Endothelial cell of umbilical vein (primary cell): ENCODE results near the gene LAG3. TPM values are rescaled to one million over a fixed set of nuclear protein-coding genes. Genes with fewer than 3 reads are reported as not detected.

ENCODE experiments used
- BruUV-seq: library from RNA; stranded (reverse); fragments of 400-500 nt; replicated peaks from 2 replicates; lab custom pipeline; 2021; lab: Mats Ljungman, UMichigan
- CTCF ChIA-PET: fragments of 300-600, 350-600 bp; sonication (Branson Sonifier 250); formaldehyde crosslinking; loops from one replicate; lab custom pipeline; 2021; ENCODE audit warnings: antibody characterized with exemption, inconsistent platforms; lab: Charles Lee
- POLR2A ChIA-PET: fragments of 300-600, 350-600 bp; sonication (Branson Sonifier 250); formaldehyde crosslinking; loops from one replicate; lab custom pipeline; 2021; ENCODE audit warnings: antibody characterized with exemption, inconsistent platforms; lab: Charles Lee
- DNase-seq: peaks from one replicate; pipeline ENCODE4 v3.0.0-alpha.2; 2011; ENCODE audit warnings: low read depth, low spot score
- FAIRE-seq: peaks from 2 replicates; lab custom pipeline; 2011; peaks lifted over from hg19 to GRCh38; lab: Jason Lieb, UNC
- H2AFZ ChIP-seq: 2 replicates; pipeline ENCODE4 v1.6.0; 2012; ENCODE audit warnings: low read depth, low read length, control low read depth, inconsistent platforms
- H3K27ac ChIP-seq: 2 replicates; pipeline ENCODE4 v1.5.1; 2011; ENCODE audit warnings: low read depth, mild to moderate bottlenecking, control low read depth, low read length, moderate library complexity; ENCODE audit not compliant: insufficient read depth
- H3K27me3 ChIP-seq, 2 experiments: 2 replicates each; pipeline versions ENCODE4 v1.6.0 to v1.6.1; 2011; ENCODE audit warnings: low read length in 2 of 2, mixed read lengths in 1 of 2; ENCODE audit not compliant: control insufficient read depth in 2 of 2, insufficient read depth in 2 of 2
- H3K36me3 ChIP-seq, 2 experiments: 2 replicates in 1 of 2; 3 replicates in 1 of 2; pipeline ENCODE4 v1.5.1; 2011; ENCODE audit warnings: low read length in 2 of 2, mild to moderate bottlenecking in 1 of 2, moderate library complexity in 1 of 2; ENCODE audit not compliant: control insufficient read depth in 2 of 2, insufficient read depth in 2 of 2; ENCODE audit errors: extremely low read depth in 1 of 2
- H3K4me1 ChIP-seq: 3 replicates; pipeline ENCODE4 v1.5.1; 2011; ENCODE audit warnings: mild to moderate bottlenecking, low read length; ENCODE audit not compliant: control insufficient read depth, insufficient read depth; ENCODE audit errors: extremely low read depth
- H3K4me2 ChIP-seq: 2 replicates; pipeline ENCODE4 v1.6.1; 2011; ENCODE audit warnings: low read length, control low read depth, mixed read lengths; ENCODE audit not compliant: insufficient read depth
- H3K4me3 ChIP-seq, 3 experiments: fragments of 200-600 bp in 1 of 3; sonication (generic), shearing (Covaris generic) in 1 of 3; replicated peaks in 1 of 3; 2 replicates each; pipeline ENCODE4 v1.5.1; 2011 to 2016; ENCODE audit warnings: control low read depth in 3 of 3, low read length in 3 of 3, mild to moderate bottlenecking in 2 of 3, inconsistent platforms in 1 of 3, low read depth in 1 of 3, moderate library complexity in 1 of 3; ENCODE audit not compliant: insufficient read depth in 1 of 3
- H3K79me2 ChIP-seq: 2 replicates; pipeline ENCODE4 v1.6.0; 2012; ENCODE audit warnings: low read length, inconsistent platforms; ENCODE audit not compliant: control insufficient read depth, insufficient read depth
- H3K9ac ChIP-seq: replicated peaks from 2 replicates; pipeline ENCODE3; 2011; ENCODE audit warnings: low read length, control low read depth; ENCODE audit not compliant: insufficient read depth; ENCODE audit errors: extremely low read depth
- H3K9me1 ChIP-seq: replicated peaks from 3 replicates; pipeline ENCODE4 v1.6.0; 2011; ENCODE audit warnings: mild to moderate bottlenecking, low read length; ENCODE audit not compliant: control insufficient read depth, insufficient read depth; ENCODE audit errors: extremely low read depth
- H3K9me3 ChIP-seq: replicated peaks from 2 replicates; pipeline ENCODE4 v1.5.1; 2012; ENCODE audit warnings: low read length, inconsistent platforms; ENCODE audit not compliant: control insufficient read depth, insufficient read depth
- H4K20me1 ChIP-seq: replicated peaks from 2 replicates; pipeline ENCODE3; 2011; ENCODE audit warnings: mild to moderate bottlenecking, low read length; ENCODE audit not compliant: control insufficient read depth, insufficient read depth; ENCODE audit errors: extremely low read depth
- EZH2 ChIP-seq: IDR thresholded peaks from 2 replicates; pipeline ENCODE4 v1.6.1; 2012; ENCODE audit warnings: borderline replicate concordance, low read depth, mild to moderate bottlenecking, moderate library complexity, low read length, inconsistent platforms; ENCODE audit not compliant: severe bottlenecking
- FOS ChIP-seq: IDR thresholded peaks from 2 replicates; pipeline ENCODE4 v1.6.1; 2011; ENCODE audit warnings: mild to moderate bottlenecking, low read length, moderate library complexity, borderline replicate concordance; ENCODE audit not compliant: insufficient read depth
- GATA2 ChIP-seq: IDR thresholded peaks from 2 replicates; pipeline ENCODE4 v1.7.0; 2011; ENCODE audit warnings: low read depth, mild to moderate bottlenecking, moderate library complexity, mixed read lengths, low read length; ENCODE audit not compliant: insufficient read length, insufficient read depth
- JUN ChIP-seq: IDR thresholded peaks from 2 replicates; pipeline ENCODE4 v1.6.1; 2011; ENCODE audit warnings: borderline replicate concordance, low read depth; ENCODE audit not compliant: insufficient read length, insufficient read depth
- MYC ChIP-seq: IDR thresholded peaks from one replicate; pipeline ENCODE4 v1.6.1; 2011; ENCODE audit warnings: mild to moderate bottlenecking, low read depth, low read length
- POLR2A ChIP-seq: IDR thresholded peaks from 2 replicates; pipeline ENCODE4 v1.6.1; 2012; ENCODE audit warnings: low read depth, mild to moderate bottlenecking, control low read depth, low read length
- POLR2AphosphoS5 ChIP-seq: IDR thresholded peaks from 2 replicates; pipeline ENCODE4 v1.6.1; 2012; ENCODE audit warnings: low read depth, mild to moderate bottlenecking, control low read depth, low read length, moderate library complexity; ENCODE audit not compliant: insufficient read depth
- dilution Hi-C: fragments of 300-500 bp; cut with MboI; formaldehyde crosslinking; loops from one replicate; pipeline ENCODE4 v1.15.0; 2019; ENCODE audit warnings: low sequenced_read_pairs; ENCODE audit not compliant: extremely low pct_ligation_motif_present
- intact Hi-C: fragments of 100-400 bp; cut with micrococcal nuclease; formaldehyde crosslinking; loops from one replicate; pipeline ENCODE4 v1.10.0; 2022
- polyA plus RNA-seq, 4 experiments: library from polyadenylated mRNA; depleted of rRNA in 3 of 4; stranded (reverse) in 3 of 4; unstranded in 1 of 4; fragments of >200 nt; gene quantifications; 2 replicates each; pipeline versions ENCODE4 v1.2.1 to v1.2.3, GENCODE V29; 2011 to 2012; ENCODE audit warnings: missing spikeins in 1 of 4
- total RNA-seq: library from RNA; stranded (reverse); gene quantifications from 2 replicates; pipeline ENCODE4 v1.2.3, GENCODE V29; 2021
- TF ChIP-seq, protein P1 (sequence below), 2 donors: IDR thresholded peaks; 1 replicate in 1 of 2; 2 replicates in 1 of 2; pipeline ENCODE4 v1.5.1; 2011; ENCODE audit warnings: low read length in 2 of 2, mild to moderate bottlenecking in 2 of 2, moderate library complexity in 2 of 2, control low read depth in 1 of 2, inconsistent platforms in 1 of 2, low read depth in 1 of 2; ENCODE audit not compliant: insufficient read depth in 1 of 2; ENCODE audit errors: extremely low read depth in 1 of 2
- TF ChIP-seq, protein P2 (sequence below): IDR thresholded peaks from 2 replicates; pipeline ENCODE4 v1.6.1; 2011; ENCODE audit not compliant: insufficient read depth, insufficient read length

LAG3 gene
- total and polyA plus RNA-seq, 2 donors (not counting 3 experiments of a cell fraction or from before 2014, with no cell fraction given): 1.3 to 3.8 TPM

DNA sequence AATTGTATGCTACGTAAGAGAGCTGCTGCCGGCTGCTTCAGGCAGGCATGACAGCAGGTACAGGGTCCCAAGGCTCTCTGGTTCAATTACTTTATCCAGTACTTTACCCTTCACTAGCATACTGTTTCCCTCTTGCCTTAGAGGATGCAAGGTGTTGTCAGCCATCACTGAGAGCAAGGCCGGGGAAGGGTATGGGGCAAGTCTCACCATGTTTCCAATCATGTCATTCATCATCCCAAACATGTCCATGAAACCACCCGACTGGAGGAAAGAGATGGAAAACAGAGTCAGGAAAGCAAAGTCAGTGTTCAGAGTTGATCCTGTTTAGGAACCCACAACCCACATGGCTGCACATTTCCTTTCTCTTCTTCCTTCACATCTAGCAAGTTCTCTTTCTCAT, 21.8 kb upstream of the LAG3 start:
- dilution Hi-C loops (no loop called here), intact Hi-C loops (no loop called here)
- H3K9me3 ChIP-seq: no peaks in the 10 kb centered on the region
- TF ChIP-seq, protein P1, sequence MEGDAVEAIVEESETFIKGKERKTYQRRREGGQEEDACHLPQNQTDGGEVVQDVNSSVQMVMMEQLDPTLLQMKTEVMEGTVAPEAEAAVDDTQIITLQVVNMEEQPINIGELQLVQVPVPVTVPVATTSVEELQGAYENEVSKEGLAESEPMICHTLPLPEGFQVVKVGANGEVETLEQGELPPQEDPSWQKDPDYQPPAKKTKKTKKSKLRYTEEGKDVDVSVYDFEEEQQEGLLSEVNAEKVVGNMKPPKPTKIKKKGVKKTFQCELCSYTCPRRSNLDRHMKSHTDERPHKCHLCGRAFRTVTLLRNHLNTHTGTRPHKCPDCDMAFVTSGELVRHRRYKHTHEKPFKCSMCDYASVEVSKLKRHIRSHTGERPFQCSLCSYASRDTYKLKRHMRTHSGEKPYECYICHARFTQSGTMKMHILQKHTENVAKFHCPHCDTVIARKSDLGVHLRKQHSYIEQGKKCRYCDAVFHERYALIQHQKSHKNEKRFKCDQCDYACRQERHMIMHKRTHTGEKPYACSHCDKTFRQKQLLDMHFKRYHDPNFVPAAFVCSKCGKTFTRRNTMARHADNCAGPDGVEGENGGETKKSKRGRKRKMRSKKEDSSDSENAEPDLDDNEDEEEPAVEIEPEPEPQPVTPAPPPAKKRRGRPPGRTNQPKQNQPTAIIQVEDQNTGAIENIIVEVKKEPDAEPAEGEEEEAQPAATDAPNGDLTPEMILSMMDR (IDR thresholded peaks at IDR 0.05; ENCODE audit: extremely low read depth in 1 of 2, insufficient read depth in 1 of 2, low read depth in 1 of 2, low read length in 2 of 2): no peak
- TF ChIP-seq EZH2: no peak
- TF ChIP-seq POLR2A: no peak
- TF ChIP-seq, protein P2, sequence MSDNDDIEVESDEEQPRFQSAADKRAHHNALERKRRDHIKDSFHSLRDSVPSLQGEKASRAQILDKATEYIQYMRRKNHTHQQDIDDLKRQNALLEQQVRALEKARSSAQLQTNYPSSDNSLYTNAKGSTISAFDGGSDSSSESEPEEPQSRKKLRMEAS: no peak
- no peak for TF ChIP-seq GATA2
- TF ChIP-seq JUN: no peak
- no peak for TF ChIP-seq FOS
- TF ChIP-seq POLR2AphosphoS5: no peak
- TF ChIP-seq MYC: no peak
- H3K9ac ChIP-seq: no peak overlapping the region
- H3K27me3 ChIP-seq: no peaks in the 10 kb centered on the region
- no peak for FAIRE-seq
- ChIA-PET CTCF (interaction anchor here (6.1 kb wide), 1 partner anchor 18 kb away, joined by 234 read pairs; the partner anchor contains the start of genes LAG3 and PTMS), POLR2A (no interaction called here)
- H3K27ac ChIP-seq: no peak overlapping the region
- H3K4me3 ChIP-seq: no peak overlapping the region
- DNase-seq: no peak
- no peak overlapping the region for H3K4me2 ChIP-seq
- no peak overlapping the region for H2AFZ ChIP-seq
- no peaks in the 10 kb centered on the region for H3K9me1 ChIP-seq
- no peaks in the 10 kb centered on the region for H4K20me1 ChIP-seq
- H3K79me2 ChIP-seq: peaks cover 16% of the 10 kb centered on the region
- H3K36me3 ChIP-seq: peaks cover 21 to 41% of the 10 kb centered on the region in 2 experiments
- H3K4me1 ChIP-seq: peaks cover 10% of the 10 kb centered on the region
- BruUV-seq: no TSS peak
